Uterus (tissue), 2 donors: ENCODE results near the gene CTNNAL1.

ENCODE experiments used
- POLR2A ChIP-seq, 2 donors: fragments of 450-650 bp; IDR thresholded peaks; one replicate each; pipeline ENCODE4 v1.6.1; 2016; ENCODE audit warnings: antibody characterized with exemption in 2 of 2, mild to moderate bottlenecking in 1 of 2, moderate library complexity in 1 of 2
- TF ChIP-seq, protein P1 (sequence below), 4 experiments: fragments of 200-600 bp in 2 of 4; fragments of 450-650 bp in 2 of 4; sonication (generic) in 2 of 4; IDR thresholded peaks; one replicate each; pipeline ENCODE4 v1.5.1; 2016 to 2019; ENCODE audit warnings: antibody characterized with exemption in 4 of 4, mild to moderate bottlenecking in 2 of 4, moderate library complexity in 1 of 4

DNA sequence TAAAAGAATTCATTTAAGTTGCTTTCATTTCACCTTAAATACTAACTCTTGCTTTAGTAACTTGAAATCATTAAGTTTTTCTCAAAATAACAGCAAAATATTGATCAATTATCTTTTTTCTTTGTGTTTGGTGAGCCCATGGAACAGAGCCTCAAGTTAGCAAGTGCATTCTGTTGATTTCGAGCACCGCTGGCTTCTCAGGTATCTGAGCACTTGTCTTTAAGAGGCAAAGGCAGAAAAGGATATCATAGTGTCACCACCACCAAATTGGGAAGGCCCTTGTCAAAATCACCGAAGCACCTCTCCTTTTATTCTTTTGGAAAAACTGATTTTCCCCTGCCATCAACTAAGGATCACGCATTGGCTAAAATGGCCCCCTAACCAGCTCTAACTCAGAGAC is 17.1 kb upstream of the CTNNAL1 start:
- TF ChIP-seq, protein P1, sequence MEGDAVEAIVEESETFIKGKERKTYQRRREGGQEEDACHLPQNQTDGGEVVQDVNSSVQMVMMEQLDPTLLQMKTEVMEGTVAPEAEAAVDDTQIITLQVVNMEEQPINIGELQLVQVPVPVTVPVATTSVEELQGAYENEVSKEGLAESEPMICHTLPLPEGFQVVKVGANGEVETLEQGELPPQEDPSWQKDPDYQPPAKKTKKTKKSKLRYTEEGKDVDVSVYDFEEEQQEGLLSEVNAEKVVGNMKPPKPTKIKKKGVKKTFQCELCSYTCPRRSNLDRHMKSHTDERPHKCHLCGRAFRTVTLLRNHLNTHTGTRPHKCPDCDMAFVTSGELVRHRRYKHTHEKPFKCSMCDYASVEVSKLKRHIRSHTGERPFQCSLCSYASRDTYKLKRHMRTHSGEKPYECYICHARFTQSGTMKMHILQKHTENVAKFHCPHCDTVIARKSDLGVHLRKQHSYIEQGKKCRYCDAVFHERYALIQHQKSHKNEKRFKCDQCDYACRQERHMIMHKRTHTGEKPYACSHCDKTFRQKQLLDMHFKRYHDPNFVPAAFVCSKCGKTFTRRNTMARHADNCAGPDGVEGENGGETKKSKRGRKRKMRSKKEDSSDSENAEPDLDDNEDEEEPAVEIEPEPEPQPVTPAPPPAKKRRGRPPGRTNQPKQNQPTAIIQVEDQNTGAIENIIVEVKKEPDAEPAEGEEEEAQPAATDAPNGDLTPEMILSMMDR (IDR thresholded peaks at IDR 0.05), result no peak
- no peak for TF ChIP-seq POLR2A (IDR thresholded peaks at IDR 0.05)
